ENCODE data around the gene PNPLA6.

GRCh38 chr19:7497292-7497691 is 38.2 kb upstream of the PNPLA6 start:
- TF ChIP-seq CTCF (conservative IDR thresholded peaks at IDR 0.05 in 1 of 2, IDR thresholded peaks at IDR 0.05 in 1 of 2; ENCODE audit: low read depth in 1 of 2, low read length in 2 of 2) (peak; percentile 38 to 47), EZH2 (IDR thresholded peaks at IDR 0.05; ENCODE audit: low read length, missing control alignments) (no peak)
